HG02798 (cell line): ENCODE measurements around the gene EYS.

Source experiments
- ATAC-seq: cut with Tn5 transposase; IDR thresholded peaks from one replicate; pipeline ENCODE4 v1.9.1; 2021; ENCODE audit warnings: mild to moderate bottlenecking; ENCODE audit not compliant: unreplicated experiment, poor library complexity

Gene EYS

DNA sequence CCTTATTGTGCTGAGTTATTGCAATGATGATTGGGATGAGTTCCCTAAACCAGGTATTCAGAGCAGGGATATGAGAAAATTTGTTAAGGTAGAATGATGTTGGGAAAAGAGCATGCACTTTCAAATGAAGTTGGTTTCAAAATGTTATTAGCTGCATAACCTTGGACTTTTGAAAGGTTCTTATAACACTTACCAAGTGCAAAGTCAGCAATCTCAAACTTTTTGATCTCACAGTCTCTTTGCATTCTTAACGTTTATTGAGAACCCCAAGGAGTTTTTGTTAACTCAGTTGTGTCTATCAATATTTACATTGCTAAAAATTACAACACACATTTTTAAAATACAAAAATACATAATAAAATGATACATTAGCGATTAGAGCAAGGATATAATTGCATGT is 1269.0 kb downstream of the EYS start:
- no peak for ATAC-seq

DNA sequence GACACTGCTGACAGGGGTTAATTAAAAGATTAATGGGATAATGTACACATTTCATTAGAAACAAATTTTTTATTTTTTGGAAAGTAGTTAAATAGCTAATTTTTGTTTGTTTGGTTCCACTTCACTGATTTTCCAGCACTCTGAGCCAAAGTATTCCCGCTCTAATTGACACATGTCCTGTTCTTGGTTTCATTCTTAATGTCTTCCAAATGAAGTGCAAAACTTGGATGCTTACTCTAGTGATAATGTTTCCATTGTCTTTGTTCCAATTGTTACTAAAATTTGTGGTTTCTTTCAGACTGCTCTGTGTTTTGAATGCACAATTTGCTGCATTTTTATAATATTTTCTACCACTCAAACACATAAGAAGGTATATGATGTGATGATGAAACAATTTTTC is 1277.1 kb downstream of the EYS start:
- ATAC-seq, result no peak

DNA sequence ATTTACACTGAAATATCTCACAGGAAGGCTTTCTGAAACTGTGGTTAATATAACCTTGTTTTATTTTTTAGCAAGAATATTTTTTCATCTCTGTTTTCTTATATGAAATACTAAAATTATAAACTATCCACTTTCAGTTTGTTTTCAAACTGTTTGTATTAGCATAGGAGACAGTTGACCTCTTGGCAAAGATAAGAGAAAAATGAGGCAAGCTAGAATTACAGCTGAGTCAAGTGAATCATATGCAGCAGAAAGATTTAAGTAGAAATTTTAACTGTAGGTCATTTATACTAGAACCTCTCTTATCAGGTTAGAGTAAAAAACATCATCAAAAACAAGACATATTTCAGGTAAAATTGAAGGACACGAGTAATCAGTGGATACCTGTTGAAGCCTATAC is 1278.8 kb downstream of the EYS start:
- no peak for ATAC-seq

DNA sequence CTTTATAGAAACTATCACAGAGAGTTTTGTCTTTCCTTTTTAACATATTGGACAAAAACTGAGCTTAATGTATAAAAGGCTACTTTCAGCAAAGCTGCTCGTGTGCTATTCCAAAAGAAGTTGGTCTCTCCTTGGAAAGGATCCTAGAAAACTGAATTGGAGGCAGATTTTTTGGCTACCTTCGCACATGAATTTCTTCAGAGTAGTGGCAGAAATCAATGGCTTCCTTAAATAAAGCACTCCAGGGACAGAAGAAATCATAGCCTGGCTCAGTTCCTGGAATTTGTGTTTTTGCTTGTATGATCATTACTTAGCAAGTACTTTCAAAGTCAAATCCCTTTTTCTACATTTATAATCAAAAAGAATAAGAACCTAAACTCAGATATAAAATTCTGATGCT is 1291.1 kb downstream of the EYS start:
- no peak for ATAC-seq

DNA sequence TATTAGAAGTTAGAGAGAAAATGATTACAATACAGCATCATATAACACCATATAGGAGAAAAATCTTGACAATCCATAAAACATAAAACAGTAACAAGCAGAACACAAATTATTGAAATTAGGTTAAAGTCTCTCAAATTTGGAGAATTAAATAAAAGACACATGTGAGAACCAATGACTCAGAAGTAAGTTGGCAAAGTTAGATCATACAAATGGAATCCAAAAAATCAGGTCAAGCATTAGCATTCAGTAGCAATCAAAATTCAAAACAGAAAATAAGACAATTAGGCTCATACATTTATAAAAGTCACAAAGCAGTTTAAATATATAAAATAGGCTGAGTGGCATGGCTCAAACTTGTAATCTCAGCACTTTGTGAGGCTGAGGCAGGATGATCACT is 1295.8 kb downstream of the EYS start:
- no peak for ATAC-seq

DNA sequence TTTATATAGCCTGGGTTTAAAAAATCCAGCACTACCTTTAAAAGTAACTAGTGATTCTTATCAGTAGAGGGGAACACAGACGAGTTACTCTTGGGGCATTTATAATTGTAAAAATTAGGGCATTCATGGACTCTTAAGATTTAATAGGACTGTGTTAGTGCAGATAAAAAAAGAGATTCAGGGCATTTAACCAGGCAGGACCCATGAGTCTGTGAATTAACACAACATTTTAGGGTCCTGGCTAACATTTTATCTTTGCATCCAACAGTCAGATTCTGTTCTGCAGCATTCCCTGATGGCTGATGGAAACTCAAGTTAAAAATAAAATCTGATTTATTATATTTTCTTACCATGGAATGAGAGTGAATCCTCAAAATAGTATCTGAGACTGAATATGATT is 1297.1 kb downstream of the EYS start:
- ATAC-seq, result no peak

DNA sequence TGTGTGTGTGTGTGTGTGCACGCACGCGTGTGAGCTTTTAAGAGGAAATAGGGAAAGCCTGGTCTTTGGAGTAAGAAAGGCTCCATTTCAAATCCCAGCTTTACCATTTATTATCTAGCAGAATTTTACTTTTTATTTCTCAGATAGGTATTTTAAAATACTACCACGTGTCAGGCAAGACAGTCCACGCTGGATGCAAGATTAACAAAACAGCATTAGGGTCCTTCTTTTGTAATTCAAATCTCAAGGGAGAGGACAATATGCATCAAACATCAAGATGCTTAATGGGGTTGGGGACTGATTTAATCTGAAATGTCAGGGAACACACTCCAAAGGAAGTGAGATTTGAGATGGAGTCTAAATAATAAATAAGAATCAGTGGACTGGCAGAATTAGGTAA is 1302.6 kb downstream of the EYS start:
- no peak for ATAC-seq

DNA sequence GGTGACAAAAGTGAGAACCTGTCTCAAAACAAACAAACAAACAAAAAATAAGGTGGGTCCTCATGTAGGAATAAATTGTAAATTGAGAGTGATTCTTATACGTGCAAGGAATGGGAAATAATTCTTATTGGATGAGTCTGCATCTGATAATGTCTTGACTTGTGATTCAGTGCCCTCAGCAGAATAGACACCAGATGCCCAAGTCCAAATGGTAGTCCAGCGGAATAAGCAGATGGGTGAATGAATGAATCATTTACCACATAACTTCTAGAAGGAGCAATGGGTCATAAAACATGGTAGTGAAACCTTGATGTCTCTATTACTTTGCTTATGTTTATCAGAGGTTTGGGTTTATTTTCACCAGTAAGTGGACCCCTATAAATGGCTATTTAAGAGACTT is 1323.7 kb downstream of the EYS start:
- no peak for ATAC-seq

DNA sequence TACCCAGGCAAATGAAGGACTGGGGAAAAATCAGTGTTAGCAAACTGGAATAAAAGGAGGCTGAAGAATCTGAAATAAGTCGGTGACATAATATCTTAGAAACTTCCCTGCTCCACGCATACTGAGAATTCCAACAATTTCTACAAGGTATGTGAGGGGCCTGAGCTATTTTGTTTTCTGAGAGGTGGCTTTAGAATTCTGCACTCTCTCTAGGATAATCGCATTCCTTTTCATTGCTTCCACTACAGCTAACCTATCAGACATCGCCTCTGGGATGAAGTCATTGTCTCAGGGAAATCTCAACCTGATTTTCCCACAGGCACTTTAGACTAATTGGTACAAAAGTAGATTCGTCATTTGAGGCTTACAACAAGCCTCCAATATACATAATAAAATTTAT is 1330.6 kb downstream of the EYS start:
- ATAC-seq, result no peak

DNA sequence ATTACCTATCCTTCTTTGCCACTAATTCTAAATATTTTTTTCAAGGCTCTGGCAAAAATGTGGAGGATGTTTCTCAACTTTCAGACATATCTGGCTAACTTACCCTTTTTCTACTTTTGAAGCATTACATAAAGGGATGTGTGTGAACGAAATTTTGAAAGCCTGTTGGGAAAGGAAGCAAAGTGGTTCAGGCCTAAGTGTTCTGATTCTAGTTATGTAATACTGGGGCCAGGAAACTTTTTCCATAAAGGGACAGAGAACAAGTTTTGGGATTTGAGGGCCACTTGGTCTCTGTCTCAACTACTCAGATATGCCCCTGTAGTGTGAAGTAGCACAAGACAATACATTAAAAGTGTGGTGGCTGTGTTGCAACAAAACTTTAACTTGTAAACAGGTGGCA is 1349.6 kb downstream of the EYS start:
- no peak for ATAC-seq

DNA sequence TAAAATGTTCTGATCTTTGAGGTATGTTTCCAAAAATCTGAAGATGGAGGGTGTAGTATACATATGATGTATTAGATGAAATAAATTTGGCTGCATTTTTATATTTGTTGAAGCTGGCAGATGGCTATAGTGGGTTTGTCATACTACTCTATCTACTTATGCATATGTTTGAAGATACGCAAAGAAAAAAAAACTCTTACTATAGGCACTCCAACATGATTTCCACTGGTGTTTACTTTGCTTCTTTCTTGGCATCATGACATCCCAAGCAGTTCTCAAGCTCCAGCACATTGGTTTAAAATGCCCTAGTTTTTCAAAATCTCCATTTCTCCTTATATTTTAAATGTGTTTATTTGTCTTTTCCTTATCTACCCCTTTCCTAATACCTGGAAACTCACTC is 1359.6 kb downstream of the EYS start:
- ATAC-seq, result no peak

DNA sequence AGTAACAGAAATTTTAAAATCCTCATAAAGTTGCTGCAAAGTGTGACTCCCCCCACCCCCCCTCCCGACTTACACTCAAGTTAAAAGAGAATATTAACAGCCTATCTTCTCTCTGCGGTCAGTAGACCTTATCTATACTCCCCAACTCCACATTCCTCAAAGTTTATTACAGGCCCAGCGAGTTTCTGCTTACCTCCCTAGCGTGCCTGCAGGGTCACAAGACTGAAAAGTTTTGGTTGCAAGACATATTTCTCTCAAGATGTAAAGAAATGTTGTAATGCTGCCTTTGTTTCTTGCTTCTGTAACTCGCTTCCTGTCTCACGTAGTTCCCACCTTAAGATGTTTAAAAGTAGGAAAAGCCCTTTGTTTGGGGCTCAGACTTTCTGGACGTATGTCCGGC is 1371.8 kb downstream of the EYS start:
- no peak for ATAC-seq

DNA sequence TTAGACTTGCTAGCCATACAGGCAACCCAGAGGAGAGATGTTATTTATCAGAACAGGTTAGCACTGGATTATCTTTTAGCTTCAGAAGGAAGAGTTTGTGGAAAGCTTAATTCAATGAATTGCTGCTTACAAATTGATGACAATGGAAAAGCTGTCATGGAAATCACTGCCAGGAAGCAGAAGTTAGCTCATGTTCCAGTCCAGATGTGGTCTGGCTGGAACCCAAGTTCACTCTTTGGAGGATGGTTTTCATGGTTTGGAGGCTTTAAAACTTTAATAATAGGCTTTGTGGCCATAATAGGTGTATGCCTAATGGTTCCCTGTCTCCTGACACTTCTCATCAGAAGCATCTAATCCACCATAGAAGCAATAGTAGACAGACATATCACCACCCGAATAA is 1372.4 kb downstream of the EYS start:
- no peak for ATAC-seq

DNA sequence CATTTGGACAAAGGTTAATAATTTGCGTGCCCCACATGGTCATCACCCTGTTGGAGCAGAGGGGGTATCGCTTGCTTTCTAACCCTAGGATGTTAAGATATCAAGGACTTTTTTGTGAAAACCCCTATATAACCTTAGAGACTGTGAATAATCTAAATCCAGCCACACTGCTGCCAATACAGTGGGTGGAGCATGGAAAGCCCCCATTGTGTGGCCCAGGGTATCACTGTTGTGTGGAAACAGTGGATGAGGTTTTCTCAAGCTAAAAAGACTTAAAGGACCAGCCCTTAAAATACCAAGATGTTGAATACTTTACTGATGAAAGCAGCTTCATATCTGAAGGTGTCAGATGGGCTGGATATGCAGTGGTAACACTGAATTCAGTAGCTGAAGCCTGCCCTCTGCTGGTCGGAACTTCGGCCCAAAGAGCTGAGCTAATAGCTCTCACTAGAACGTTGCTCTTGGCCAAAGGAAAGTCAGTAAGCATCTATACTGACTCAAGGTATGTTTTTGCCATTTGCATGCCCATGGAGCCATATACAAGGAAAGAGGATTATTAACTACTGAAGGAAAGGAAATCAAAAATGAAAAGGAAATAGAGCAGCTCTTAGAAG is 1376.2 kb downstream of the EYS start:
- ATAC-seq, result peak; percentile 53

DNA sequence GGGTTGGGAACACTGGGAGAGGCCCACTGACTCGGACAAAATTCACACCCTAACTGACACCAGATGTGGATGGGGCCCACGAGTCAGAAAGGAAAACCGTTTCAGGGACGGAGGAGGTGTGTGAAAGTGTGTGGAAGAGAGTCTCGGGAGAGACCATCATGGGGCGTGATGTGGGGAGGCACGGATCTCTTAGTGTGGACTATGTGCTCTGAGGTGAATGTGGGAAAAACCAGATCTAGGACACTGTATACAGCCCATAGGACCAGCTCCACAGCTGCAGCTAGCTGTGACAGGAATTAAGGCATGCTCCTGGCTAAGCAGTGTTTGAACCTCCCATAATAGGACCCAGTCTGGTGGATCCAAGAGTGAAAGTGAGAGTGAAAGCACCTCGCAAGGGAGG is 1380.1 kb downstream of the EYS start:
- no peak for ATAC-seq

DNA sequence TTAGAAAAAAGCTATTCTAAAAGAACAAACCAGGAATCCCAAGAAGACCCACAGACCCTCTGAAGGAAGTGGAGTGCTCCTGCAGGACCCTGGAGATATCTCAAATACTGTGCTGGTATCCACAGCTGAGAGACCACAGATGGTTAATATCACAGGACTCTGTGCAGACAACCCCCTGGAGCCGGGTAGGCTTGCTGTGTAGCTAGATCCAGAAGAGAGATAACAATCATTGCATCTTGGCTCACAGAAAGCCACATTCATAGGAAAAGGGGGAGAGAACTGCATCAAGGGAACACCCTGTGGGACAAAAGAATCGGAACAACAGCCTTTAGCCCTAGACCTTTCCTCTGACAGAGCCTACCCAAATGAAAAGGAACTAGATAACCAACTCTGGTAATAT is 1381.9 kb downstream of the EYS start:
- ATAC-seq, result no peak

DNA sequence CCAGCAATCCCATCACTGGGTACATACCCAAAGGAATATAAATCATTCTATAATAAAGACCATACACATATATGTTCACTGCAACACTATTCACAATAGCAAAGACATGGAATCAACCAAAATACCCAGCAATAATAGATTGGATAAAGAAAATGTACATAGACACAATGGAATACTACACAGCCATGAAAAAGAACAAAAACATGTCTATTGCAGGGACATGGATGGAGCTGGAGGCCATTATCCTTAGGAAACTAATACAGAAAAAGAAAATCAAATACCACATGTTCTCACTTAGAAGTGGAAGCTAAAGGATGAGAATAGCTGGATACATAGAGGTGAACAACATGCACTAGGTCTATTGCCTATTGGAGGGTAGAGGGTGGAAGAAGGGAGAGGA is 1396.8 kb downstream of the EYS start:
- ATAC-seq, result no peak

DNA sequence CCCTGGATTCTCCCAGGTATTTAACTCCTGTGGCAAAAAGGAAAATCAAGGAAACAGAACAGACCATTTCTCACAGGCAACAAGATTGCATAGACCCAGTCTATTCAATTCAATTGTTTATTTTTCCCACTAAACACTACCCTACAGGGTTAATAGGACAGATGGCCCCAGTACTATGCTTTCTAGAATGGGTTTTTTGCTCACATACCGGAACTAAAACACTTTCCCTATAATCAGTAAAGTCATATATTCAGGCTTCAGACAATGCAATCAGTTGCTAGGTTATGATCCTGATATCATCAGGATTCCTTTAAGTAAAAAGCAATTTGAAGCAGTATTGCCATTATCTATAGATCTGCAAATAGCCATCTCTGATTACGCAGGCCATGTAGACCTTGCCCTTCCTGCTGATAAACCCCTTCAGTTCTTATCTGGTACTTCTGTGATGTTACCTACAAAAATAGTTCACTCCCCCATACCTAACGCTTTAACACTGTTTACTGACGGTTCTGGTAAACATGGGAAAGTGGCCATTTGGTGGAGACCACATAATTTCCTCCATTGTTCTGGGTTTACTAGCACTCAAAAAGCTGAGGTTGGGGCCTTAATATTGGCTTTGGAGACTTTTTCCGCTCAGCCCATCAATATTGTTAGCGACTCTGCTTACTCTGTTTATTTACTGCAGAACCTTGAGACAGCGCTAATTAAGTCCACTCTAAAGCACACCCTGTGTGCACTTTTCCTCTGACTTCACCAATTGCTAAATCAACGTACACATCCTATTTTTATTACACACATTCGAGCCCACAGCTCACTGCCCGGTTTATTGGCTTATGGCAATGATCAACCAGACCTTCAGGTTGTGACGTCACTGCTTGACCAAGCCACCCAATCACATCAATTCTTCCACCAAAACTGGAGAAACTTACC is 1405.5 kb downstream of the EYS start:
- ATAC-seq, result no peak

DNA sequence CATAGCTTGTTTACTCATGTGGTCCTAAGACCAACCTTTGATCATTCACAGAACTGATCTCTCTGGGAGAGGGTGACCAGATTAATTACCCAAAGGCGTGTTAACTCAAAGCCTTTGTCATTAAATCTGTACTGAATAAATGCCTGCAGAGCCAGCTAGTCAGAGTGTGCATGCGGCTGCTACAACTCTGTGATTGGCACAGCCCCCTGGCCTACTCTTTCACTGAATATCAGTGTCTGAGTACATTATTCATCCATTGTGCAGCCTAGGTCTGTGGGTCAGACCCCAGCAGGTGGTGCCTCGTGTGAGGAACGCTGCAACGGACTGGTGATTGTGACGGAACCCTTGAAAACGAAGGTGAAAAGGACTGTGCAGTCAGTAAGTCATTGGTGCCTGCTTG is 1407.8 kb downstream of the EYS start:
- no peak for ATAC-seq

DNA sequence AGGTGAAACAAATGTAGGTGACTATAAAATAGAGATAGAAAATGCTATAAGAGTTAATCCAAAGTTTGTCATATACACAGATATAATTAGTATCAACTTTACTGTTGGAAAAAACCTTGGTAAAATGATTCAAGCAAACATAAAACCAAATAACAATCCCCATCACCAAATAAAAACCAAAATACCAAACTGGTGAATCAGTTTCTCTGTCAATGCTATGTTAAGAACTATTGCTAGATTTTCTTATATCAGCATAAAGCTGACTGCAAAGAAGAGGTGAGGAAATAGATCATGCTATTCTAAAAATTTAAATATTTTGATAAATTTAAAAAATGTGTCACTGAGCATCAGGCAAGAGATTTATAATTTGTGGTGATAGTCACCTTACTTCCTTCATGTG is 1413.0 kb downstream of the EYS start:
- no peak for ATAC-seq

DNA sequence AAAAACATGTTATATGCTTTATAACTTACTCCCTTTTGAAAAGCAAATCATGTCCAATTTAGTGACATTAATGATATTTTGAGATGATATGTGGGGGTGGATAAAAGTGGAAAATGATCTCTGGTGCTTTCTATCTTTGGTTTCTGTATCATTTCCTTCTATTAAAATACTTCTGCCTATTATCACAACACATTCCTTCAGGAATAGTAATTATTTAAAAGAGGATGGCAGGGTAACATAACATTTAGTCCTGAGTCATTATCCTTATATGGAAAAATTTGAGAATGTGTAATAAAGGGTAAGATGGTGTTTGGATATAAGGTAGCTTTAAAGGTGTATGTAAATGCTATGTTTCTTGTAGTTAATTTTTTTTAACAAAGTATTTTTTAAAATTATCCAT is 1413.7 kb downstream of the EYS start:
- ATAC-seq, result no peak

DNA sequence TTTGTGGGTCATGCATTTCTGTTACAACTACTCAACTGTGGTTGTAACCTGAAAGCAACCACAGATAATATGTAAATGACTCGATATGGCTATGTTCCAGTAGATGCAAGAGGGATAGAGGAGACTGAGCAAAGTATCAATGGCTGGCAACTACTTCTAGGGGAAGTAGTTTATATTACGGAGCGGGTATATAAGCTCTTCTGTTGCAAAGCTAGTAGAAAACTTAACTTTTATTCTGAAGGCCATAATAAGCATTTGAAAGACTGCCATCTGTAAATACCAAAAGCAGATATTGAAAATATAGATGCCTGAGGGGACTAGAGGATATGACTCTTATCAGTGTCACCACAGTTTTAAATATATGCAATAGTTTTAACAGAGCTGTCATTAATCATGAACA is 1416.2 kb downstream of the EYS start:
- ATAC-seq, result no peak
